ENCODE results near the gene NET1.
"Not testable (repeated sequence)": the region's sequence is repeated elsewhere in the genome, so short reads cannot be mapped to it uniquely, and the experiment has no call there.

DNA sequence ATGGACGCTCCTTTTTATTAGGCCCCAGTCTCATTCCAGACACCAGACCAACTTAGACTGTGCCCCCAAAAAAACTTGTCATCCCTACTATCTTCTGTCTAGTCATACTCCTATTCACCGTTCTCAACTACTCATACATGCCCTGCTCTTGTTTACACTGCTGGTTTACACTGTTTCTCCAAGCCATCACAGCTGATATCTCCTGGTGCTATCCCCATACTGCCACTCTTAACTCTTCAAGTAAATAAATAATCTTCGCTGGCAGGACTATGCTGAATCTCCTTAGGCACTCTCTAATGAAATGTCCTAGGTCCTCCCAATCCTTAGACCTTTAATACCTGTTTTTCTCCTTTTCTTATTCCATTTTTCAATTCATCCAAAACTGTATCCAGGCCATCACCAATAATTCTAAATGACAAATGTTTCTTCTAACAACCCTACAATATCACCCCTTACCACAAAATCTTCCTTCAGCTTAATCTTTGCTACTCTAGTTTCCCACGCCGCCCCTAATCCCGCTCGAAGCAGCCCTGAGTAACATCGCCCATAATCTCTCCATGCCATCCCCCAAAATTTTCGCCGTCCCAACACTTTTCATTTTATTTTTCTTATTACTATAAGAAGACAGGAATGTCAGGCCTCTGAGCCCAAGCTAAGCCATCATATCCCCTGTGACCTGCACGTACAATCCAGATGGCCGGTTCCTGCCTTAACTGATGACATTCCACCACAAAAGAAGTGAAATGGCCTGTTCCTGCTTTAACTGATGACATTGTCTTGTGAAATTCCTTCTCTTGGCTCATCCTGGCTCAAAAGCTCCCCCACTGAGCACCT lies 63.8 kb downstream of the NET1 start:
- TF ChIP-seq, protein P1, sequence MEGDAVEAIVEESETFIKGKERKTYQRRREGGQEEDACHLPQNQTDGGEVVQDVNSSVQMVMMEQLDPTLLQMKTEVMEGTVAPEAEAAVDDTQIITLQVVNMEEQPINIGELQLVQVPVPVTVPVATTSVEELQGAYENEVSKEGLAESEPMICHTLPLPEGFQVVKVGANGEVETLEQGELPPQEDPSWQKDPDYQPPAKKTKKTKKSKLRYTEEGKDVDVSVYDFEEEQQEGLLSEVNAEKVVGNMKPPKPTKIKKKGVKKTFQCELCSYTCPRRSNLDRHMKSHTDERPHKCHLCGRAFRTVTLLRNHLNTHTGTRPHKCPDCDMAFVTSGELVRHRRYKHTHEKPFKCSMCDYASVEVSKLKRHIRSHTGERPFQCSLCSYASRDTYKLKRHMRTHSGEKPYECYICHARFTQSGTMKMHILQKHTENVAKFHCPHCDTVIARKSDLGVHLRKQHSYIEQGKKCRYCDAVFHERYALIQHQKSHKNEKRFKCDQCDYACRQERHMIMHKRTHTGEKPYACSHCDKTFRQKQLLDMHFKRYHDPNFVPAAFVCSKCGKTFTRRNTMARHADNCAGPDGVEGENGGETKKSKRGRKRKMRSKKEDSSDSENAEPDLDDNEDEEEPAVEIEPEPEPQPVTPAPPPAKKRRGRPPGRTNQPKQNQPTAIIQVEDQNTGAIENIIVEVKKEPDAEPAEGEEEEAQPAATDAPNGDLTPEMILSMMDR (IDR thresholded peaks at IDR 0.05; ENCODE audit: low read length), result not testable (repeated sequence)
- not testable (repeated sequence) for TF ChIP-seq EZH2 (IDR thresholded peaks at IDR 0.05; ENCODE audit: borderline replicate concordance, low read length)

Data from OCI-LY1 (cell line).